ENCODE data around the gene NBEA.

Gene NBEA

DNA sequence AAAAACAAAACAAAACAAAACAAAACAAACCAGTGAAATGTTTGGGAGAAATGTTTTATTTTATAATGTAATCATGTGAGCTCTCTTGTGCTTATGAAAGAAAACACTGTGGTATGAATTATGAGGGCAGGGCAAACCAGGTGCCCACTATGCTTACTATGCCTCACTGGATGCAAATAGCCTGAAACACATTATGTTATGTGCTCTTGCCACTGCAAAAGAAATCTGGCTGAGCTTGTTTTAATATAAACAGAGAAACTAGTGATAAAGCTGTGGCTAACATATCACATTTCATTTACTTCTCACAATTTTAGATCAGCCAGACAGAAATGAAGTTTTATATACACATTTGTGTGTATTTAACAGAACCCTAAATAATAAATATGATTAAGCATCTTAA is 8.7 kb upstream of the NBEA start:
- H3K4me3 ChIP-seq (ENCODE audit: control insufficient read depth, low read depth, low read length), result no peak overlapping the region
- TF ChIP-seq, protein P1, sequence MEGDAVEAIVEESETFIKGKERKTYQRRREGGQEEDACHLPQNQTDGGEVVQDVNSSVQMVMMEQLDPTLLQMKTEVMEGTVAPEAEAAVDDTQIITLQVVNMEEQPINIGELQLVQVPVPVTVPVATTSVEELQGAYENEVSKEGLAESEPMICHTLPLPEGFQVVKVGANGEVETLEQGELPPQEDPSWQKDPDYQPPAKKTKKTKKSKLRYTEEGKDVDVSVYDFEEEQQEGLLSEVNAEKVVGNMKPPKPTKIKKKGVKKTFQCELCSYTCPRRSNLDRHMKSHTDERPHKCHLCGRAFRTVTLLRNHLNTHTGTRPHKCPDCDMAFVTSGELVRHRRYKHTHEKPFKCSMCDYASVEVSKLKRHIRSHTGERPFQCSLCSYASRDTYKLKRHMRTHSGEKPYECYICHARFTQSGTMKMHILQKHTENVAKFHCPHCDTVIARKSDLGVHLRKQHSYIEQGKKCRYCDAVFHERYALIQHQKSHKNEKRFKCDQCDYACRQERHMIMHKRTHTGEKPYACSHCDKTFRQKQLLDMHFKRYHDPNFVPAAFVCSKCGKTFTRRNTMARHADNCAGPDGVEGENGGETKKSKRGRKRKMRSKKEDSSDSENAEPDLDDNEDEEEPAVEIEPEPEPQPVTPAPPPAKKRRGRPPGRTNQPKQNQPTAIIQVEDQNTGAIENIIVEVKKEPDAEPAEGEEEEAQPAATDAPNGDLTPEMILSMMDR (IDR thresholded peaks at IDR 0.05; ENCODE audit: control insufficient read depth, insufficient read depth, low read depth, low read length, missing control alignments), result no peak
- no peak for DNase-seq (ENCODE audit: low read depth)

GRCh38 chr13:34933786-34934185 is 8.3 kb upstream of the NBEA start:
- TF ChIP-seq, protein P1 (IDR thresholded peaks at IDR 0.05; ENCODE audit: control insufficient read depth, insufficient read depth, low read depth, low read length, missing control alignments), result no peak
- DNase-seq (ENCODE audit: low read depth), result no peak
- no peak overlapping the region for H3K4me3 ChIP-seq (ENCODE audit: control insufficient read depth, low read depth, low read length)

GRCh38 chr13:34935841-34936240 is 6.2 kb upstream of the NBEA start:
- DNase-seq (ENCODE audit: low read depth), result no peak
- TF ChIP-seq, protein P1 (IDR thresholded peaks at IDR 0.05; ENCODE audit: control insufficient read depth, insufficient read depth, low read depth, low read length, missing control alignments), result no peak
- H3K4me3 ChIP-seq (ENCODE audit: control insufficient read depth, low read depth, low read length), result no peak overlapping the region

GRCh38 chr13:34939771-34940170 is 2.3 kb upstream of the NBEA start:
- DNase-seq (ENCODE audit: low read depth), result no peak
- H3K4me3 ChIP-seq (ENCODE audit: control insufficient read depth, low read depth, low read length), result no peak overlapping the region

DNA sequence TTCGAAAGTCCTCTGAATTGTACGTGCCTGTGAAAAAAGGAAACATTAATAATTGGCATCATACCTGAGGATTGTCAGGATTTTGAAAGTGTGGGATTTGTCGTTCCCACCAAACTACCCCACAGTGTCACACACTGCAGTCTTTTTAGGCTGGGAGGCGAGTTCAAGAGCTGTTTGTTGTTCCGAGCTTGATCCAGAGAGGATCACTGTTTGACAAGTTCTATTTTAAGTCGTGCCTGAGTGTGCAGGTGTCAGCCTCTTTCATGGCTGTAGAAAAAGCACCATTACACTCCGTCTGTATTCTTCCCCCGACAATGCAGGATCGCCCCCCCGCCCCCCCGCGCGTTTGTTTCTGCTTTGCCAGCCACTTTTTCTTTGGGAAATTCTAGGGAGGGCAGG is 635 bp upstream of the NBEA start:
- H3K4me3 ChIP-seq (ENCODE audit: control insufficient read depth, low read depth, low read length), result peak overlapping the region; percentile 63
- no peak for DNase-seq (ENCODE audit: low read depth)
- TF ChIP-seq, protein P1 (IDR thresholded peaks at IDR 0.05; ENCODE audit: control insufficient read depth, insufficient read depth, low read depth, low read length, missing control alignments), result no peak

More at GRCh38 chr13:34939771-34940170, 2.3 kb upstream of the NBEA start:
- TF ChIP-seq, protein P1 (IDR thresholded peaks at IDR 0.05; ENCODE audit: control insufficient read depth, insufficient read depth, low read depth, low read length, missing control alignments), result no peak

DNA sequence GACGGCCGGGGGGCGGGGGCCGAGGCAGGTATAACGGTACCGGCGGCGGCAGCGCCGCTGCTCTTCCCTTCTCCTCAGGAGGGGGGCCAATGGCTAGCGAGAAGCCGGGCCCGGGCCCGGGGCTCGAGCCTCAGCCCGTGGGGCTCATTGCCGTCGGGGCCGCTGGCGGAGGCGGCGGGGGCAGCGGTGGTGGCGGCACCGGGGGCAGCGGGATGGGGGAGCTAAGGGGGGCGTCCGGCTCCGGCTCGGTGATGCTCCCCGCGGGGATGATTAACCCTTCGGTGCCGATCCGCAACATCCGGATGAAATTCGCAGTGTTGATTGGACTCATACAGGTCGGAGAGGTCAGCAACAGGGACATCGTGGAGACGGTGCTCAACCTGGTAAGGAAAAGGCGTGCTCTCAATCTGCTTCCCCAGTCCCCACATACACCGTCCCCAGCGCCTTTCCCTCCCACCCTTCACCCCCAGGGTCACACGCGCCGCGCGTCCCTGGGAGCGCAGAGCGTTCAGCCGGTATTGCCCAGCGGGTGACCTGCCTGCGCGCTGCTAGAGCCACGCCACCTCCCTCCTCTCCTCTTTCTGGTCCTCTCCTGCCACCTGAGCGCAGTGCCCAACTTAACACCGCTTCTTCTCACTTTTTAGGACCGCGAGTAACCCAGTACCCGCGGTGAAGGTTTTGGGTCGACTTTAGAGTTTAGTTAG is 814 bp downstream of the NBEA start:
- TF ChIP-seq, protein P1 (IDR thresholded peaks at IDR 0.05; ENCODE audit: control insufficient read depth, insufficient read depth, low read depth, low read length, missing control alignments), result no peak
- no peak for DNase-seq (ENCODE audit: low read depth)

More for the DNA sequence above, 814 bp downstream of the NBEA start:
- peak overlapping the region; percentile 63 for H3K4me3 ChIP-seq (ENCODE audit: control insufficient read depth, low read depth, low read length)

Measured in AG09309 (cell line).